ENCODE results near the gene ZSCAN16. TPM values are rescaled to one million over a fixed set of nuclear protein-coding genes. Genes with fewer than 3 reads are reported as not detected.

ZSCAN16 gene
- total RNA-seq, 2 experiments from 2014 or later = 2.9 to 4.5 TPM

- no peak overlapping the region for H3K4me3 Mint-ChIP-seq
- ATAC-seq (no peak), DNase-seq (no peak)
- H3K27ac Mint-ChIP-seq = no peak overlapping the region
- H3K4me1 Mint-ChIP-seq (ENCODE audit: low read depth) = no peaks in the 10 kb centered on the region
- POLR2A ChIA-PET = interaction anchor here (0.9 kb wide), 1 partner anchor 11 kb away, joined by 3 read pairs; the partner anchor contains the start of gene ZKSCAN8
- peaks cover 23% of the 10 kb centered on the region for H3K9me3 Mint-ChIP-seq (ENCODE audit: insufficient read depth)
- peaks cover 88% of the 10 kb centered on the region for H3K36me3 Mint-ChIP-seq (ENCODE audit: low read depth)
- CTCF ChIA-PET = interaction anchor here (1.4 kb wide), 2 partner anchors 9 to 203 kb away, joined by 3 to 4 read pairs; no protein-coding TSS in a partner anchor
- H3K27me3 Mint-ChIP-seq (ENCODE audit: low read depth) = no peaks in the 10 kb centered on the region
Observed at GRCh38 chr6:28152531-28152930, 28.1 kb downstream of the ZSCAN16 start.

DNA sequence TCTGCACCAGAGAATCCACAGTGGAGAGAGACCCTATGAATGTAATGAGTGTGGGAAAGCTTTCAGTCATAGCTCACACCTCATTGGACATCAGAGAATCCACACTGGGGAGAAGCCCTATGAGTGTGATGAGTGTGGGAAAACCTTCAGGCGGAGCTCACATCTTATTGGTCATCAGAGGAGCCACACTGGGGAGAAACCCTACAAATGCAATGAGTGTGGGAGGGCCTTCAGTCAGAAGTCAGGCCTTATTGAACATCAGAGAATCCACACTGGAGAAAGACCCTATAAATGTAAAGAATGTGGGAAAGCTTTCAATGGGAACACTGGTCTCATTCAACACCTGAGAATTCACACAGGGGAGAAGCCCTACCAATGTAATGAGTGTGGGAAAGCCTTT is 29.1 kb downstream of the ZSCAN16 start:
- DNase-seq (no peak), ATAC-seq (no peak)
- Mint-ChIP-seq H3K36me3 (ENCODE audit: low read depth) (peaks cover 90% of the 10 kb centered on the region), H3K27me3 (ENCODE audit: low read depth) (no peaks in the 10 kb centered on the region), H3K27ac (no peak overlapping the region), H3K9me3 (ENCODE audit: insufficient read depth) (peaks cover 23% of the 10 kb centered on the region), H3K4me3 (no peak overlapping the region), H3K4me1 (ENCODE audit: low read depth) (no peaks in the 10 kb centered on the region)
- ChIA-PET CTCF (interaction anchor here (0.9 to 1.8 kb wide), 2 partner anchors 10 to 12 kb away, joined by 3 read pairs; partner anchors contain the start of gene ZKSCAN8), POLR2A (interaction anchor here (0.9 kb wide), 1 partner anchor 12 kb away, joined by 3 read pairs; the partner anchor contains the start of gene ZKSCAN8)

- ATAC-seq (no peak), DNase-seq (no peak)
- Mint-ChIP-seq H3K4me3 (no peak overlapping the region), H3K4me1 (ENCODE audit: low read depth) (no peaks in the 10 kb centered on the region), H3K27ac (no peak overlapping the region), H3K27me3 (ENCODE audit: low read depth) (no peaks in the 10 kb centered on the region), H3K36me3 (ENCODE audit: low read depth) (peaks cover 93% of the 10 kb centered on the region), H3K9me3 (ENCODE audit: insufficient read depth) (peaks cover 23% of the 10 kb centered on the region)
- POLR2A ChIA-PET = no interaction called here
- CTCF ChIA-PET = interaction anchor here (0.9 to 1.8 kb wide), 2 partner anchors 11 to 13 kb away, joined by 3 read pairs; partner anchors contain the start of gene ZKSCAN8
Observed at GRCh38 chr6:28154357-28154756, 29.9 kb downstream of the ZSCAN16 start.

- peaks cover 25% of the 10 kb centered on the region for H3K9me3 Mint-ChIP-seq (ENCODE audit: insufficient read depth)
- H3K27ac Mint-ChIP-seq = no peak overlapping the region
- POLR2A ChIA-PET = interaction anchor here (1.4 kb wide), 1 partner anchor 10 kb away, joined by 4 read pairs; no protein-coding TSS in a partner anchor
- CTCF ChIA-PET = interaction anchor here (0.5 kb wide), 1 partner anchor 236 kb away, joined by 3 read pairs; no protein-coding TSS in a partner anchor
- ATAC-seq (no peak), DNase-seq (no peak)
- no peaks in the 10 kb centered on the region for H3K27me3 Mint-ChIP-seq (ENCODE audit: low read depth)
- H3K36me3 Mint-ChIP-seq (ENCODE audit: low read depth) = peaks cover 82% of the 10 kb centered on the region
- no peak overlapping the region for H3K4me3 Mint-ChIP-seq
- H3K4me1 Mint-ChIP-seq (ENCODE audit: low read depth) = peaks cover 16% of the 10 kb centered on the region
Observed at GRCh38 chr6:28158318-28158717, 33.9 kb downstream of the ZSCAN16 start.

DNA sequence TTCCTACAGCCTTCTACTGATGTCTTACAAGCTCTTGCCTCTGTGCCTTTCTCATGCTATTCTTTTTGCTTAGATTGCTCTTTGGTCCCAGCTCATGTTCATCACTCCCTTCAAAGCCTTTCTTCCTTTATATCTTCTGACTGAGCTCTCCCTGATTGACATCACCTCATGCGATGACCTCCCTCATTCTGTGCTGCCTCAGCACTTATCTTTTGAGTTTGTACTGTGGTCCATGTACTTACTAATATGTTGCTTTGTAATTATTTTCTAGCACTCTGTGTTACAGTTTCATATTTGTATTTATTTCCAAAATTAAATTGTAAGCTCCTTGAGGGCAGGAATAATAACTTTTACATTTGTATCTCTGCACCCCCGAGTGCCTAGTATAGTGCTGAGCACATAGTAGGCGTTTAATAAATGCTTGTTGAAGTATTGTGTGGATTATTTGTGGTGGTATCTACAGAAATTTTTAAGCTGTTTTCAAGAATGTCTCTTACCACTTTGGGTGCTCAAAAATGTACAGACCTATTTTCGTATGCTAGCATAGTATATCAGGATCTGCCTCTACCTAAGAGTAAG is 34.7 kb downstream of the ZSCAN16 start:
- ChIA-PET POLR2A (interaction anchor here (0.9 to 1.4 kb wide), 3 partner anchors 11 to 22 kb away, joined by 3 to 4 read pairs (median 3); partner anchors contain the start of gene ZKSCAN8), CTCF (interaction anchor here (0.5 kb wide), 1 partner anchor 235 kb away, joined by 3 read pairs; no protein-coding TSS in a partner anchor)
- no peaks in the 10 kb centered on the region for H3K27me3 Mint-ChIP-seq (ENCODE audit: low read depth)
- H3K36me3 Mint-ChIP-seq (ENCODE audit: low read depth) = peaks cover 74% of the 10 kb centered on the region
- no peak overlapping the region for H3K27ac Mint-ChIP-seq
- peaks cover 21% of the 10 kb centered on the region for H3K9me3 Mint-ChIP-seq (ENCODE audit: insufficient read depth)
- peaks cover 16% of the 10 kb centered on the region for H3K4me1 Mint-ChIP-seq (ENCODE audit: low read depth)
- DNase-seq (no peak), ATAC-seq (no peak)
- H3K4me3 Mint-ChIP-seq = no peak overlapping the region

- ChIA-PET POLR2A (interaction anchor here (1.2 kb wide), 1 partner anchor 18 kb away, joined by 3 read pairs; the partner anchor contains the start of gene ZKSCAN8), CTCF (interaction anchor here (0.7 kb wide), 1 partner anchor 15 kb away, joined by 3 read pairs; no protein-coding TSS in a partner anchor)
- Mint-ChIP-seq H3K27me3 (ENCODE audit: low read depth) (no peaks in the 10 kb centered on the region), H3K36me3 (ENCODE audit: low read depth) (peaks cover 63% of the 10 kb centered on the region), H3K9me3 (ENCODE audit: insufficient read depth) (peaks cover 18% of the 10 kb centered on the region), H3K4me3 (no peak overlapping the region), H3K27ac (no peak overlapping the region), H3K4me1 (ENCODE audit: low read depth) (peaks cover 16% of the 10 kb centered on the region)
- ATAC-seq (no peak), DNase-seq (no peak)
Observed at GRCh38 chr6:28160233-28160632, 35.8 kb downstream of the ZSCAN16 start.

GRCh38 chr6:28161410-28162079 is 37.1 kb downstream of the ZSCAN16 start:
- Mint-ChIP-seq H3K27me3 (ENCODE audit: low read depth) (no peaks in the 10 kb centered on the region), H3K9me3 (ENCODE audit: insufficient read depth) (peaks cover 18% of the 10 kb centered on the region), H3K4me3 (peak overlapping the region; percentile 69), H3K36me3 (ENCODE audit: low read depth) (peaks cover 51% of the 10 kb centered on the region), H3K4me1 (ENCODE audit: low read depth) (peaks cover 16% of the 10 kb centered on the region), H3K27ac (peak overlapping the region; percentile 21)
- DNase-seq = peak; percentile 86
- ChIA-PET CTCF (interaction anchor here (0.9 to 1.8 kb wide), 3 partner anchors 9 to 194 kb away, joined by 4 to 10 read pairs (median 5); no protein-coding TSS in a partner anchor), POLR2A (interaction anchor here (0.7 to 0.8 kb wide), 2 partner anchors 25 to 105 kb away, joined by 3 read pairs; partner anchors contain the start of gene ZSCAN26)
- ATAC-seq = peak; percentile 97

DNA sequence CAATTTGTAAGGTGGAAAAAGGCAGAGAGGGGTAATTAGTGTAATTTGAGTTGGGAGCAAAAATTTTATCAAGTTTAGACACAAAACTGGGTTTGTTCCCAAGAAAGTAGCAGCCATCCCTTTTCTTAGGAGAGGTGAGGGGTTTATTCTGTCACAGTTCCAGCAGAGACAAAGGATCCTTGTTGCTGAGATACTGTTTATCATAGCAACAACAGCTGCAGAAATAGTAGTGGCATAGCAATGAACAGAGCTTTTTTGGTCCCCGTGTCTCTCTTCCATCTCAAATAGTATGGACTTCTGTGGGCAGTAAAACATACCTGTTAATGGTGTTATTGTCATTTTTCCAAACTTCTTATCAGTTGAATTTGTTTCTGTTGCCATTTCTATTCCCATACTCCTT is 41.2 kb downstream of the ZSCAN16 start:
- Mint-ChIP-seq H3K27me3 (ENCODE audit: low read depth) (no peaks in the 10 kb centered on the region), H3K36me3 (ENCODE audit: low read depth) (peaks cover 16% of the 10 kb centered on the region), H3K27ac (no peak overlapping the region), H3K9me3 (ENCODE audit: insufficient read depth) (peaks cover 13% of the 10 kb centered on the region), H3K4me1 (ENCODE audit: low read depth) (peaks cover 16% of the 10 kb centered on the region), H3K4me3 (no peak overlapping the region)
- ChIA-PET CTCF (no interaction called here), POLR2A (no interaction called here)
- DNase-seq (no peak), ATAC-seq (no peak)

DNA sequence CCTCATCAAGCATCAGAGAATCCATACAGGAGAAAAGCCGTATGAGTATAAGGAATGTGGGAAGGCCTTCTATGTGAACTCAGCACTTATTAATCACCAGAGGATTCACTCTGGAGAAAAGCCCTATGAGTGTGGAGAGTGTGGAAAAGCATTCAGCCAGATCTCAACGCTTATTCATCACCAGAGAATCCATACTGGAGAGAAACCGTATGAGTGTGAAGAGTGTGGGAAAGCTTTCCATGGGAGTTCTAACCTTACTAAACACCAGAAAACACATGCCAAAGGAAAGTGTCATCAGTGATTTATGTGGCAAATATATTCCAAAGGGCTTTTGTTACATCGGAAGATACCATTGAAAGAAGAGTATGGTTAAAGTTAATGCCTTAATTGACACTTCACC is 42.7 kb downstream of the ZSCAN16 start:
- DNase-seq (no peak), ATAC-seq (no peak)
- peaks cover 5% of the 10 kb centered on the region for H3K9me3 Mint-ChIP-seq (ENCODE audit: insufficient read depth)
- H3K4me3 Mint-ChIP-seq = no peak overlapping the region
- ChIA-PET POLR2A (no interaction called here), CTCF (no interaction called here)
- H3K27ac Mint-ChIP-seq = no peak overlapping the region
- H3K27me3 Mint-ChIP-seq (ENCODE audit: low read depth) = no peaks in the 10 kb centered on the region
- peaks cover 5% of the 10 kb centered on the region for H3K36me3 Mint-ChIP-seq (ENCODE audit: low read depth)
- peaks cover 4% of the 10 kb centered on the region for H3K4me1 Mint-ChIP-seq (ENCODE audit: low read depth)

DNA sequence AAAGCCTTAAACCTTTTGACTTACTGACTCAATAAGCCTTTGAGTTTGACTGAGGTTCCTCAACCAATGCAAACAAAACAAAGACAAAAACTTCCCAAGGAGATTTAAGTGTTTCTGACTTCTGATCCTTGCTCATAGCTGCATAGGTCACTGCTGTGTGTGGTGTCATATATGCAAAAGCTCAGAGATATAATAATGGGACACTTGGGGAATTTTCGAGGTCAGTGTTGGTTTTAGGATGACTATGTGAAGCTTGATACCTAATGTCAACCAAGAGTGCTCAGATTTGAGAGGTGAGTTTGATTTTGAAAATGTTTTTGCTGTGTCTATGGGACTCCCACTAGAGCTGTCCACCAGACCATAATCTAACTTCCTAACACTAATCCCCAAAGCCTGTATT is 43.5 kb downstream of the ZSCAN16 start:
- Mint-ChIP-seq H3K27ac (no peak overlapping the region), H3K9me3 (ENCODE audit: insufficient read depth) (no peaks in the 10 kb centered on the region), H3K4me1 (ENCODE audit: low read depth) (no peaks in the 10 kb centered on the region), H3K27me3 (ENCODE audit: low read depth) (no peaks in the 10 kb centered on the region), H3K4me3 (no peak overlapping the region), H3K36me3 (ENCODE audit: low read depth) (no peaks in the 10 kb centered on the region)
- DNase-seq (no peak), ATAC-seq (no peak)
- POLR2A ChIA-PET = no interaction called here
- CTCF ChIA-PET = no interaction called here

- Mint-ChIP-seq H3K9me3 (ENCODE audit: insufficient read depth) (no peaks in the 10 kb centered on the region), H3K27ac (no peak overlapping the region), H3K4me1 (ENCODE audit: low read depth) (no peaks in the 10 kb centered on the region), H3K27me3 (ENCODE audit: low read depth) (peaks cover 10% of the 10 kb centered on the region), H3K36me3 (ENCODE audit: low read depth) (no peaks in the 10 kb centered on the region), H3K4me3 (no peak overlapping the region)
- no peak for DNase-seq
- ChIA-PET CTCF (interaction anchor here (0.9 kb wide), 1 partner anchor 185 kb away, joined by 3 read pairs; no protein-coding TSS in a partner anchor), POLR2A (no interaction called here)
- ATAC-seq = no peak
Observed at GRCh38 chr6:28171271-28171670, 46.9 kb downstream of the ZSCAN16 start.

DNA sequence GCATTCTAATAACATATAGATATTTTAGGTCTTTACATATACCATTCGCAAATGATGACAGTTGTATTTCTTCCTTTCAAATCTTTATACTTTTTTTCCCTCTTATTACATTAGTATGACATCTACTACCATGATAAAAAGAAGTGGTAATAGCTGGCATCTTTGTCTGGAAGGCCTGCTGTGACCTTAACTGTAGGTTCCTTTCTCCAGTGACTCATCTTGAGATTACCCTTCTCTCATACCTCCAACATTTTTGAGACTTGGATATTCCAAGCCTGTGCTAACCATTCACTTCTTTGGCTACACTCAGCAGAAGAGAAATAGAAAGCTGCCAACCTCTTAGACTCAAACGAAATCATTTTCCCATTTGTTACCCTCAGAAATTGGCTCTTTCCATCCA is 47.6 kb downstream of the ZSCAN16 start:
- ChIA-PET CTCF (no interaction called here), POLR2A (no interaction called here)
- Mint-ChIP-seq H3K9me3 (ENCODE audit: insufficient read depth) (no peaks in the 10 kb centered on the region), H3K36me3 (ENCODE audit: low read depth) (no peaks in the 10 kb centered on the region), H3K4me3 (no peak overlapping the region), H3K27ac (no peak overlapping the region), H3K27me3 (ENCODE audit: low read depth) (peaks cover 12% of the 10 kb centered on the region), H3K4me1 (ENCODE audit: low read depth) (no peaks in the 10 kb centered on the region)
- ATAC-seq (no peak), DNase-seq (no peak)
